G401.6 (cell line): ENCODE measurements around the gene FOXL3.
"Not testable (repeated sequence)": the region's sequence is repeated elsewhere in the genome, so short reads cannot be mapped to it uniquely, and the experiment has no call there.

Experiments
- FAIRE-seq: peaks from 2 replicates; lab custom pipeline; 2012; peaks lifted over from hg19 to GRCh38; lab: Jason Lieb, UNC

Gene FOXL3

DNA sequence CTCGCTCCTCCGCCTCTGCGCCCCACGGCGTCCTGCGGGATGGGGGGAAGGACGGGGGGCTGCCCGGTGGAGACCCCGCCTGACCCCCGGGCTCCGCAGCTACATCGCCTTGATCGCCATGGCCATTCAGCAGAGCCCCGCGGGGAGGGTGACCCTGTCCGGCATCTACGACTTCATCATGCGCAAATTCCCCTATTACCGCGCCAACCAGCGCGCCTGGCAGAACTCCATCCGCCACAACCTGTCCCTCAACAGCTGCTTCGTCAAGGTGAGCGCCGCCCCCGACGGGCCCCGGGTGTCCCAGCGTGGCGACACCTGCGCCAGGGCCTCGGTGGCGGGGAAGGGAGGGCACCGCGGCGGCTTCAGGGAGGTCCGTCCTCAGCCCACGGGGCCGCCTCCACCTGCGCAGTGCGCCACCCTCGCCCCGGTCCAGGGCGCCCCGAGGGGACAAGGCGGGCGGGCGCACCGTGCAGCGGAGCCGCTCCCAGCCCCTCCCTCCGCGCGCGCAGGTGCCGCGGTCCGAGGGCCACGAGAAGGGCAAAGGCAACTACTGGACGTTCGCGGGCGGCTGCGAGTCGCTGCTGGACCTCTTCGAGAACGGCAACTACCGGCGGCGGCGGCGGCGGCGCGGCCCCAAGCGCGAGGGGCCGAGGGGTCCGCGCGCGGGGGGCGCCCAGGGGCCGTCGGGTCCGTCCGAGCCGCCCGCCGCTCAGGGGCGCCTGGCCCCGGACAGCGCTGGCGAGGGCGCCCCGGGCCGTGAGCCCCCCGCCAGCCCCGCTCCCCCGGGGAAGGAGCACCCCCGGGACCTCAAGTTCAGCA lies 793 bp downstream of the FOXL3 start:
- FAIRE-seq = no peak

DNA sequence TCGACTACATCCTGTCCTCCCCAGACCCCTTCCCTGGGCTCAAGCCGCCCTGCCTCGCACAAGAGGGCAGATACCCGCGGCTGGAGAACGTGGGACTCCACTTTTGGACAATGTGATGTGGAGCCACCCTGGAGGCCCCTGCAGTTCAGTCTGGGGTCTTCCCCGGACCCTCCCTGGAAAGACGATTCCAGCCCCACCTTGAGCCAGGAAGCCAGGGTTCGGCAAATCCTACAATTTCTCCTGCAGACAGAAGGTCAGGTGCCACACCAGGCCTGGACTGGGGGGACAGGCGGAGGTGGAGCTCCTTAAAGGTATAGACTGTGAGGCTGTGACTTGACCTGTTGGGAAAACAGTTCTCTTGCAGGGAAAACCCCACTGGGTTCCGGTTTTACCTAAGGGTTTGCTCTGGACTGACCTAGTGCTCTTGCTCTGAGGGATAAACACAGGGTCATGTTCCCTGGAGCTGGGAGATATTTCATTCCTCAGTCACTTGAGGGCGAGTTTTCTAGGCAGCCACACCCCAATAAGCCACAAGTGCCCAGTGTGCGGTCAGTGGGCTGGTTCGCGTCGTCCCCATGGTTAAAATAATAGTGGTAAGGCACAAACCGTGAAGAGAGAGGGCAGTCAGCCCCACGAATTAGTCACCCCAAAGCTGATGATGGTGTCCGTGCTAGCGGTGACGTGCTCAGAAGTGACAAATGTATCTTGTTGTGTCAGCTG lies 1.6 kb downstream of the FOXL3 start:
- no peak for FAIRE-seq

DNA sequence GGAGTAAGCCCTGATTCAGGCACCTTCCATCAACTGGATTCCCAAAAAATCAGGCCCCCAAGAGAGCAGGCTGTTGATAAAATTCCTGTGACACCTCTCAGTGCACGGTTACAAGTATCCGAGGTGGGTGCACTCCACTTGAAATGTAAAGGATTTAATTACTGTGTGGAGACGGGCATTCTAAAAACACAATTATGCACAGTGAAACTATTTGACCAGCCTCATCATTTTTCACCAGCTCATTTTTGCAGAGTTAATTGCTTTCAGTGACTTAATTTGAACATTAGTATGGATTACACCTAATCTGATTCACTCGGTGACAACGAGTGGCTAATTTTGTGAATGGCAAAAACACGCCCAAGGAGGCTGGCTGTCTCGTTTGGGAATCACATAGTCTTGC lies 2.3 kb downstream of the FOXL3 start:
- FAIRE-seq = no peak

DNA sequence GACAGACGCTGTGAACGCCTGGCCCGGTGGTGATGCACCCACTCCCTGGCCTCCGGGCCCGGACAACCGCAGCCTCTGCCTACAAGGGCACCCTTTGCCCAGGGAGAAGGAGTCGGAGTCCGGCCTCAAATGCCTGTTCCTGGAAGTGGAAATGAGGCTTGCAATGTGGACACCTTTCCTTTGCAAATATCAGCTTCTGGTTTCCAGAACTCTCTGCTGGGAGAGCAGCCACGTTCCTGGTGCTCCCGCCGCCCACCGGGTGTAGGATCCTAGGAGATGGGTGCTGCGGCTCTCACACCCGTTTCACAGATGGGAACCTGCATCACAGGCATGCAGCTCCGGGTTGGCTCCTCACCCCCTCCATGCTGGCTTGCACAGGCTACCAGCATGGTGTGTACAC lies 2.9 kb downstream of the FOXL3 start:
- no peak for FAIRE-seq

DNA sequence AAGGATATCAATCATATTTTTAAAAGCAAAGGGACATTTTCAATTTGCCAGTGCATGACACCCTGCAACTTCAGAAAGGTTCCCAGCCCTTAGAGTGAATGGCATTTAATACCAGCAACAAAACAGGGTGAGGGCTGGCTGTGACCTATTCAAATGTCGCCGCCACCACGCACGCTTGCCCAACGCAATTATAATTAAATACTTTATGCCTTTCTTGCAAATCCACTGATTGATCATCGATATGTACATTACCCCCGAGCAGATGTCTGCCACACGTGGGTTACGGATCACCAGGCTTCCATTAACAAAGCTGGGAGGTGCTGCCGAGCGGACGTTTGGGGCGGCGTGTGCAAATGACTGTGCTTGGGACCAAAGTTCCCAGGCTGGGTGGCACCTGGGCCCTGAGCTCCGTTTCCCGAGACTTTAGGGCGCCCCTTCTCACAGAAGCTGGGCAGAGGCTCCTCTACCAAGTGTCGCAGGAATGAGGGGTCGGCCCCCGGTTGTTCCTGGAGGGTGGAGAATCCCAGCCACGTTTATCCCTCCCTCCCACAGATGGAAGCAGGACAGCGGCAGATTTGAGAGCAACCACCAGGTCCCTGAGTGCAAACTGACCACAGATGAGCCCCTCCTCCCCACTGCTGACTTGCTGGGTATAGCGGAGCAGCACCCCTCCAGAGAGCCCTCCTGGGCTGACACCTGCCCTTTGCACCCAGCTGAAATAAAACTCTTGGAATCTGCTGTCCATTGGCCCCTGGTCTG lies 3.9 kb downstream of the FOXL3 start:
- FAIRE-seq = no peak

DNA sequence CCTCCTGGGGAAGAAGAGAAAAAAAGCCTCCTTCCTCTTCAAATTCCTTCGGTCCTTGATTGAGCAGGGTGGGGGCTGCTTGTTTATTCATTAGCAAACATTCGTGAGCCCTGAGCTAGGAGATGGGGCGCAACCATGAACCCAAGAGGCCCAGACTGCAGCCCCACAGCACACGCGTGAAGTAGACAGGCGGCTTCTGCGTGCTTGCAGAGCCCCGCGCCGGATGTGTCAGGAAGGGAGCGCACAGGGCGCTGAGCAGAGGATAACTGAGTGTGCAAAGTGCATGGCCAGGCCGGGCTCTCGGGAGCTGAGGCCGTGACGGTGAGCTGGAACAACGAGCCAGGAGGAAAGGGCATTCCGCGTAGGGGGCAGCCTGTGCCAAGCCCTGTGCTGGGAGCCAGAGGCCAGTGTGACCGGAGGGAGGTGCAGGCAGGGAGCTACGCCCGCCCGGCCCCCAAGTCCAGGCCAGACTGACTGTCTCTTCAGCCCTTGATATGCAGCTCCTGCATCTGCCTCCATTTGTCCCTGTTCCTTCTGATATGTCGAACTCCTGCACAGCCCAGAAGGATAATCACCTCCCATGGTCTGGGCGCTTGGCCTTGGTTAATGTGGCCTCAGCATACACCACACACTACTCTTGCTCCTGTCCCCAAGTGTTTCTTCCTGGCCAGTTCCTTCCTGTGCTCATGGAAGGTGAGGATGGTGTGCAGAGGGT lies 4.6 kb downstream of the FOXL3 start:
- no peak for FAIRE-seq

DNA sequence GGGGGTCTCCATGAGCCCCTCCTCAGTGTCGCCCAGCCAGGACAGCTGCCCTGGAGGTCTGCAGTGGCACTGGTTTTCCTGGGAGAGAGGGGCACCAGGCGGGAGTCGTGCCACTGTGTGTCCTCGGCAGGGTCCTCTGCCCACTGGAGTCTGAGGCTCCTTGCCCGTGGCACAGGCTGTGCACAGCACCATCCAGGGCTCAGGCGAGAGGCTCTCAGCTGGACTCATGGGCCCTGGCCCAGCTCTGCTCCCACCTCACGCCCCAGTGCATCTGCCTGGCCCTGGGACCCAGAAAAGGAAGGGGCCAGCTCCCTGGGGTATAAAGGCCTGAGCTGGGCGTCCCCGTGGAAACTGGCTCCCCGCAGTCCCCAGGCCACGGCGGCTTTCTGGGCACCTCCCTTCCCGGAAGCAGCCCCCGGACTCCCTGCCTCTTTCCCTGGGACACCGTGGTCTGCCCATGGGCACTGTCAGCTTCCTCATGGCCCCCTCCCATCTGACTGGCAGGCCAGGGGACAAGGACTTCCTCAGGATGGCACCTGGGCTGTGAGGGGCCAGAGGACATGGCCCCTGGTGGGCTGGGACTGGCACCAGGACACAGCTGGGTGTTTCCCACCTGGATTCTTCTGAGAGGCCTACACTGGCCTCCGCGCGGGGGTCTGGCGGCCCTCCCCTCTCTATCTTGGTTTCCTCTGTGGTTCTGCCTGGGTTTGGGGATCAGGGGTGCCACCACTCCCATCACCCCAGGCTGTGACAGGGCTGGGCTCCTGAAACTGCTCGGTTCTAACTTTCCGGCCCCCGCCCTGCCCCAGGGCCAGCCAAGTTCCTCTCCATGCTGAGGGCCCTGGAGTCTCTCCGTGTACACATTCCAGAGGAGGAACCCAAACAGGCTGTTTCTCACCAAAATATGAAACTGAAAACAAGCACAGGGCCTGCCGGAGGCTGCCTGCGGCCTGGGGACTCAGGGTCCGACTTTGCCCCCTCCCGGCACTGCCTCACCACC lies 5.5 kb downstream of the FOXL3 start:
- no peak for FAIRE-seq

DNA sequence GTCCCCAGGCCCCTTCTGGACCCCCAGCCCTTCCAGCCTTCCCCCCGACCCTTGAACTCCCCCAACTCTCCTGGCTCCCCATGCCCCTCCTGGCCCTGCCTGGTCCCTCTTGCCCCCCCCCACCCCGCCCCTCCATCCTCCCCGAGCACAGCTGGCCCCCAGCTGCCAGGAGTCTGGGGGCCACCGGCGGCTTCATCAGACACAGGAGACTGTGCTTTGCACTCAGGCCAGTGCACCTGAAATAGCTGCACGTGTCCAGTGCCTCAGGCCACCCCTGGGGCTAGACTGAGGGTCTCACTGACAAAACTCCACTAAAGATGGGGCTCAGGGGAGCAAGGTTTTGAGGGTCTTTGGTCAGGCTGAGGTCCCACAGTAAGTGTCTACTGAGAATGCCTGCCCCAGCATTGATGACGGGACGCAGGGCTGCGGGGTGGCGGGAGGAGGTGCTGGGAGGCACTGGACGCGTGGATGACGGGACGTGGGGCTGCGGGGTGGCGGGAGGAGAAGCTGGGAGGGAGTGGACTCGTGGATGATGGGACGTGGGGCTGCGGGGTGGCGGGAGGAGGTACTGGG lies 6.5 kb downstream of the FOXL3 start:
- no peak for FAIRE-seq

DNA sequence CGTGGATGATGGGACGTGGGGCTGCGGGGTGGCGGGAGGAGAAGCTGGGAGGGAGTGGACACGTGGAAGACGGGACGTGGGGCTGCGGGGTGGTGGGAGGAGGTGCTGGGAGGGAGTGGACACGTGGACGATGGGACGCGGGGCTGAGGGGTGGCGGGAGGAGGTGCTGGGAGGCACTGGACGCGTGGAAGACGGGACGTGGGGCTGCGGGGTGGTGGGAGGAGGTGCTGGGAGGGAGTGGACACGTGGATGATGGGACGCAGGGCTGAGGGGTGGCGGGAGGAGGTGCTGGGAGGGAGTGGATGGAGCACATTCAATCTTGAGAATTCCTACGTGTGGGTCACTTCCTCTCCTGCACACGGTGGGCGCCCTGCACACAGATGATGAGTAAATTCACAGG lies 7.2 kb downstream of the FOXL3 start:
- FAIRE-seq = not testable (repeated sequence)

DNA sequence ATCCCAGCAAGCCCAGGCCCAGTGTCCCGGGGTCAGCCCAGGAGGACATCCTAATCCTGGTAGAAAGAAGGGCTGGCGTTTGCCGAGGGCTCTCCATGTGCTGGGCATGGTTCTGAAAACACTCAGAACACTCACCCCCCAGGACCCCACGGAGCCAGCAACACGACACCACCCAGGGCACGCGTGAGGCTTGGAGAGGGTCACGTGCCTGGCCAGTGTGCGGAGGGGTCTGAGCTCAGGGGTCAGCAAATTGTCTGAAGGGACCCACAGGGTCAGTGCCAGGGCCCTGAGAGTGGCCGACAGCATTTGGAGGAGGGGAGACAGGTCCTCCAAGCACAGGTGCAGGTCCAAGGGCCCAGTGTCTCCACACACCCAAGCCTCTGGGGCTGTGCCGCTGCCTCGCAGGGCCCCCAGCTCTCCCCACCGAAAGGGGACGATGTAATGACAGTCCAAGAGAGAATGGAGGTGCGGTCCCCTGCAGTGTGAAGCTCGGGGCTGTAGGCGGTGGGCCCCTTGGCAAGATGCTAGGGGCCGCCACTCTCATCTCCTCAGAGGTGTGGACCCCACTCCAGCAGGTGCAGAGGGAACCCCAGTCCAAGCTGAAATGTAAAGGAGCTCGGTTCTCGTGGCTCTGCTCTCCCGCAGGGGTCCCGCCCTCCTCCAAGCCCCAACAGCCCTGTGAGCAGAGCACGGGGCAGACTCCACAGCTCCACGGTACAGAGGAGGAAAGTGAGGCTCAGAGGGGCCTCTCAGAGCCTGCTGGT lies 7.8 kb downstream of the FOXL3 start:
- no peak for FAIRE-seq

DNA sequence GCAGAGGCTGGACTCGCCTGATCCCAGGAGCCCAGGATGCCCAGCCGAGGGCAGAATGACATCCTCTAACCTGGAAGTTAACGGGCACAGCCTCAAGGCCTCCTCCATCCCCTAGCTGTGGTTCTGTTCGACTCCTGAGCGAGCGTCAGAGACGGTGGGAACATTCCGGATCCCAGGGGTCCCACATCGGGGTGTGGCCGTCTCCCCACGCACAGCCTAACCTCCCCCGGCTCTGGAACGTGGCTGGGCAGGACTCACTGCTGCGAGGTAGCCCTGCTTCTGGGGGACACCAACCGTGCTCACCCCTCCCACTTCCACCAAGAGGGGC lies 8.4 kb downstream of the FOXL3 start:
- FAIRE-seq = no peak

DNA sequence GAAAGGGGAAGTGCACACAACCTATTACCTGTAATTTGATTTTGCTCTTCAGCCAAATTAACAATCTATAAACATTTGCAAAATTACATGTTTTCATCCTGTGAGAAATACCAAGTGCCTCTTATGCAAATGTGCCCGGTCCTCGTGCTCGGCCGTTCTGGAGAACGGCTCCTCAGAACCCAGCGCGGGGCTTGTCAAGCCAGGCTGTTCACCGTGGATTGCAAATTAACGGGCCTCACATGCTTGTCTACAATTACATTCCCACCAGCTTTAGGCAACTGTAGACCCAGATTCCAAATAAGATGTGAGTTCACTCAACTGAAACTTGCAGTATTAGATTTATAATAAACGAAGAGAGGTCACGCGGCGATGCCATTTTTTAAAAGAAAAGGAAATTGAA lies 8.8 kb downstream of the FOXL3 start:
- FAIRE-seq = no peak

DNA sequence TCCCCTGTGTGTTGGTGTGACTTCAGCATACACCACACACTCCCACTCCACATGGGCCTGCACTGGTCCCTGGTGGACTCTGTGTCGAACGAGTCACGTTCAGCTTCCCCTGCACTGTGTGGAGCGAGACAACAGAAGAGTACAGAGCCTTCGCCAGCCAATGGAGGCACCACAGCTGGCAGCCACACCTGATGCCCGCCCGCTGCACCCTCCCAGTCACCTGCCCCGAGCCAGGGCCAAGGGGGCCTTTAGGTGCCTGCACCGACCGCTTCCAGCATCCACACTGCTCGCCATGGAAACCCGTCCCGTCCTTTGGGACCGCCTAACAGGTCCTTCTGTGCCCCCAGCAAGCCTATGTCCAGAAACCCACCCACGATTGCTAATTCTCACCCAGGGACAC lies 9.2 kb downstream of the FOXL3 start:
- FAIRE-seq = no peak

DNA sequence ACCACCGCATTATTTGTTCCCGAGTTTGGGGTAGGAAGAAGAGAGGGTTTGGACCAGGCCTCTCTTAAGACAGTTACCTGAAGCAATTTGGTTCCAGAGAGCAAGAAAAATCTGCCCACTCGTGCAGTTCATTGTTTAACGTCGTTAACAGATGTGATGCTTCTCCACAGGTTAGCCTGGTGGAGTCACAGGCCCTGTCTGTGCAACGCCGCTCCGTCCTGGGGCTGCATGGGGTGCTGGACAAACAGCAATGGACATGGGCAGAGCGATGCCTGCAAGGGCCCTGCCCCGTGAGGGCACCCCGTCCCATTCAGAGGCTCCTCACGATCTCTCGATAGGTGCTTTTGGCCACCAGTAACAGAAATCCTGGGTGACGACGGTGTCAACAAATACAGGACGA lies 9.7 kb downstream of the FOXL3 start:
- FAIRE-seq = no peak

DNA sequence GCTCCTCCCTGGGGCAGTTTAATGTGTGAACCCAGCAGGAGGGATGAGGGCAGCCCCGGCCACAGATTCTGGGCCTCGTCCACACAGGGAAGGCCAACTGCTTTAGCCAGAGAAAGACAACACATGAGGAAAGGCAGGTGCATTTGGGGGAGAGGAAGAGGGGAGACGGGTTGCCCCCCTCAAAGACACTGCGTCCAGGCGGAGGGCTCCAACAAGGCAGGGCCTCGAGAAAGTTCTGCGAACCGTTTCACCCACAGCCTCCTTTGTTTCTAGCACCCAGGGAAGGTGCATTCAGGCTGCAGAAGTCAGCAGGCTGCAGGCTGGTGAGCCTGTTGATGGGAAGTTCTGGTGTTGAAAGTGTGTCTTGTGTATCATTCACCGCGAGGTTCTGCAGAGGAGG lies 10.1 kb downstream of the FOXL3 start:
- FAIRE-seq = no peak

DNA sequence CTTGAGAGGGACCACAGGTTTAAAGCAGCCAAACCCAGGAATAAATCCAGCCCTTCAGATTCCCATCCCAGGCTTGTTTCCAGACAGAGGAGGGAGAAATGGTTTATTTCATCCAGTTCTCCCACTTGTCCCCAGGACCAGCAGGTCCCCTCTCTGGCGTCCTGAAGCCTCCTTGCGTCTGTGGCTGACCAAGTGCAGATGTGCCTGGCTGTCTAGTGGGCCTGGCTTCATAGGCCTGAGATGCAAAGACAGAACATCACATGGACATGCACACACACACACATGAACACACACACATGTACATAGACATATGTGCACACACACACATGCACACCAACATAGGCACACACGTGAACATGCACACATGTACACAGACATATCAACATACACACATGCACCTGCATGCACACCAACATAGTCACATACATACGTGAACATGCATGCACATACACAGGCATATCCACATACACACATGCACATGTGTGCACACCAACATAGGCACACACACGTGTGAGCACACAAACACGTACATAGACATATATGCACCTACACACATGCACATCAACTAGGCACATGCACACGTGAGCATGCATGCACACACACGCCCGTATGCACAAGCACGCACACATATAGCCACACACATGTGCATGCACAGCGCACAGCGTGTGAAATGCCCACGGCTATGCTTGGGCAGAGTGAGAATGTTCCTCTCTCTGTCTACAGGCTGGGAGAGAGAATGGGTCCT lies 10.7 kb downstream of the FOXL3 start:
- no peak for FAIRE-seq

DNA sequence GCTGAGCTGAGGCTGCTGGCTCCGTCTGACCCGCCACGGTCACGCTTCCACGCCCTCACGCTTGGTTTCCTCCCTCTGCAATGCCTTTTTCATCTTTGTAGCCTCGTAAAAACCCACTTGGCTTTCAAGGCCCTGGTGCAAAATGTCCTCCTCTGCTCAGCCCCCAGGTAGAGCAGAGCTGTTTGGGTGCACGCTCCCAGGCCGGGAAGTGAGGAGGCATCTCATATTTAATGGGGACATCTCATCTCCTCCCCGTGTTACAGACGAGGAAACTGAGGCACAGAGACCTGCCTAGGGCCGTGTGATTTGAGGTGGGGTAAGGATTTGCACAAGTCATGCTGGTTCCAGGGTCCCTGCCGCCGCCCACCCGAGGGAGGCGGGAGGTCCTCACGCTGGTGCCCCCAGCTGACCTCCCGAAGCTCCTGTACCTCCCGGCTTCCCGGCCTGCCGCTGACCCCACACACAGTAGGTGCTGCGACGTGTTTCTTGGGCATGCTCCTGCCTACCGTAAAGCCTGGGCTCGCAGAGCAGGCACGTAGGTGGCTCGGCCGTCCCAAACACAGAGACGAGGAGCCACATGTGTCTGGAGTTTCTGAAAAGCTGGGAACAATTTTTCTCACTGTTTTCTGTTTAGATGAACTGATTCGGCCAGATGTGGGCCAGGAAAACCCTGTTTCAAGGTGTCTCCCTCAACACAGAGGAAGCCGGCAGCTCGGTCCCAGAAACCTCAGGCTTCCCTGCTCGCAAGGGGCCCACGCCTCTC lies 11.5 kb downstream of the FOXL3 start:
- FAIRE-seq = no peak

DNA sequence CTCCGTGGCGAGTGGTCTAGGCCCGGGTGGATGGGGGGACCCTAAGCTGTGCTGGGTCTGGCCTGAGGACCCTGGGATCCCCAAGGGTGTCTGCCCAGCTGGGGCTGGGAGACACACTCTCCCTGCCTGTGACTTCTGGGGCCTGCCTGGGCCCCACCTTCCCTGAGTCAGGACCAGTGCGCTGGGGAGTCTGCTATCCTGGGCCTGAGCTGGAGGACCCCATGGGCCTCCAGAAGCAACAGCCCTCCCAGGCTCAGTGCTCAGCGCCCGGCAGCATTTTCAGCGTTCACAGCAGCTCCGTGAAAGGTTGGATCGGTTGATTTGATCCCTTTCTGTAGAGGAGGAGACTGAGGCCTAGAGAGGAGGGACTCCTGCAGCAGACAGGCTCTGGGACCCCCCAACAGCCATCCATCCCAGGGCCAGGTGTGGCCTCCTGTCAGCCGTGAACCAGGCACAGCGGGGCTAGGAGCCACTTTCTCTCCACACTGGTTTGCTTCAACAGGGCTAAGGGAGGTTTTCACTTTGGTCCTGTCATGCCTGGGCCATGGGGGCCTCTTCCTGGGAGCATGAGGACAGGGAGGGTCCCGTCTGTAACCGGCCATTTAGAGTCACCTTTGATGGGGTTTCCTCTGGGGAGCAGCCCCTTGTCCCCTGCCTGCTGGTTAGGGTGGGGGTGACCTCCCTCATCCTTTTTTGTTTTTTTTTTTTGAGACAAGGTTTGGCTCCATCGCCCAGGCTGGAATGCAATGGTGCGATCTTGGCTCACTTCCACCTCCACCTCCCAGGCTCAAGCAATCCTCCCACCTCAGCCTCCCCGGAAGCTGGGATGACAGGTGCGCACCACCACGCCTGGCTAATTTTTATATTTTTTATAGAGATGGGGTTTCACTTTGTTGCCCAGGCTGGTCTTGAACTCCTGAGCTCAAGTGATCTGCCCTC lies 12.4 kb downstream of the FOXL3 start:
- no peak for FAIRE-seq
